Epithelial cell of esophagus (primary cell): ENCODE data around the gene MSH5.
A peak's percentile ranks its signal among the peaks of the same experiment; 100 is the strongest.

Experiments
- DNase-seq: peaks from one replicate; pipeline ENCODE4 v3.0.0; 2010; ENCODE audit warnings: low read depth
- H3K4me3 ChIP-seq: 2 replicates; pipeline ENCODE4 v1.5.1; 2011; ENCODE audit warnings: mild to moderate bottlenecking, low read length, control low read depth
- CTCF ChIP-seq: IDR thresholded peaks from 2 replicates; pipeline ENCODE4 v1.5.1; 2011; ENCODE audit warnings: low read depth, mild to moderate bottlenecking, low read length, control low read depth, inconsistent platforms; ENCODE audit not compliant: insufficient read depth; ENCODE audit errors: missing control alignments

Gene MSH5

GRCh38 chr6:31776485-31776988 is 36.7 kb downstream of the MSH5 start:
- no peak overlapping the region for H3K4me3 ChIP-seq
- no peak for DNase-seq
- TF ChIP-seq CTCF, result no peak

- DNase-seq, result peak; percentile 88
- no peak for TF ChIP-seq CTCF
- no peak within 1 kb of the TSS for H3K4me3 ChIP-seq
These were observed 37.3 kb downstream of the MSH5 start, which contains the start of gene VWA7 for GRCh38 chr6:31776989-31777666. Gene VWA7, minus strand, starts transcription at chr6:31777328. Its CDS starts 549 bp downstream, at chr6:31776779.

GRCh38 chr6:31777667-31778050 is 37.9 kb downstream of the MSH5 start:
- H3K4me3 ChIP-seq, result no peak overlapping the region
- no peak for TF ChIP-seq CTCF

GRCh38 chr6:31778193-31778592 is 38.4 kb downstream of the MSH5 start:
- TF ChIP-seq CTCF, result no peak

More at GRCh38 chr6:31777667-31778050, 37.9 kb downstream of the MSH5 start:
- DNase-seq, result no peak

GRCh38 chr6:31778999-31779885 is 39.4 kb downstream of the MSH5 start:
- no peak overlapping the region for H3K4me3 ChIP-seq
- no peak for DNase-seq
- TF ChIP-seq CTCF, result no peak

More at GRCh38 chr6:31778193-31778592, 38.4 kb downstream of the MSH5 start:
- no peak for DNase-seq
- H3K4me3 ChIP-seq, result no peak overlapping the region

- no peak for TF ChIP-seq CTCF
- no peak overlapping the region for H3K4me3 ChIP-seq
- no peak for DNase-seq
These were observed 40.1 kb downstream of the MSH5 start for GRCh38 chr6:31779908-31780307.
